Stimulated activated CD4-positive, alpha-beta T cell treated with anti-CD3 and anti-CD28 coated beads, Interleukin-4, amount 100 ng/mL, for 48 hours (primary cell): ENCODE measurements around the gene ELANE.

Source experiments
- DNase-seq, 2 donors: peaks; one replicate each; pipeline ENCODE4 v3.0.0-alpha.2; 2020; ENCODE audit warnings: low read depth in 2 of 2

The ELANE gene

GRCh38 chr19:898663-899062, 46.6 kb downstream of the ELANE start:
- no peak for DNase-seq

GRCh38 chr19:899336-900042, 47.4 kb downstream of the ELANE start:
- DNase-seq, result no peak

GRCh38 chr19:900043-900301, 47.9 kb downstream of the ELANE start:
- no peak for DNase-seq

- DNase-seq, result no peak
Observed at GRCh38 chr19:900302-901111, 48.4 kb downstream of the ELANE start.

GRCh38 chr19:901216-902092, 49.4 kb downstream of the ELANE start:
- no peak for DNase-seq

- DNase-seq, result no peak
Observed at GRCh38 chr19:902093-902370, 49.9 kb downstream of the ELANE start.

- DNase-seq, result no peak
Observed at GRCh38 chr19:902446-903226, 50.5 kb downstream of the ELANE start.

GRCh38 chr19:903266-903797, 51.2 kb downstream of the ELANE start:
- DNase-seq, result no peak

GRCh38 chr19:904545-904944, 52.4 kb downstream of the ELANE start:
- no peak for DNase-seq
